ENCODE results near the gene CILP2.

Gene CILP2

DNA sequence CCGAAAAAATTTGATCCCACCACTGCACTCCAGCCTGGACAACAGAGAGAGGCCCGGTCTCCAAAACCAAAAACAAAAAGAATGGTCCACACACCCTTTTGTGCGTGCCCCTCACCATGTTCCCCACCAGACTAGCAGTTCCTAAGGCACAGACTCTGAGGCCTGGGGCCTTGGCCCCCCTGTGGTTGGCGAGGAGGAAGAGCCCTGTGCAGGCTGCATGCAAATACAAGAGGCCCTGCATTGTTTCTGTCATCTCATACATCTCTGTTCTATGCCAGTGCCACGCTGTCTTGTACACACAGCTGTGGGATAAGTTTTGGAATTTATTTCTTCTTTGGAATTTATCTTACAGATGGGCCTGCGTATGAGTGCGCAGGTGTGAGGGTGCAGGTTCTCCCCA lies 14.0 kb upstream of the CILP2 start:
- TF ChIP-seq PRDM10 (tag by site-specific recombination; IDR thresholded peaks at IDR 0.05) (no peak), ZSCAN16 (tag by site-specific recombination; IDR thresholded peaks at IDR 0.05) (no peak), ZNF580 (tag by site-specific recombination; IDR thresholded peaks at IDR 0.05) (no peak), HOXA7 (CRISPR knock-in tag; IDR thresholded peaks at IDR 0.05; ENCODE audit: borderline replicate concordance) (no peak), BCL11B (tag by site-specific recombination; IDR thresholded peaks at IDR 0.05; ENCODE audit: low read depth) (no peak), ZNF274 (IDR thresholded peaks at IDR 0.05; ENCODE audit: low read length) (no peak), ZNF274 (tag by site-specific recombination; IDR thresholded peaks at IDR 0.05; ENCODE audit: borderline replicate concordance) (no peak), ZNF112 (tag by site-specific recombination; IDR thresholded peaks at IDR 0.05) (no peak), ZNF555 (tag by site-specific recombination; conservative IDR thresholded peaks at IDR 0.05) (no peak), SP3 (tag by site-specific recombination; IDR thresholded peaks at IDR 0.05) (no peak), ZBTB1 (tag by site-specific recombination; IDR thresholded peaks at IDR 0.05) (no peak), SP2 (tag by site-specific recombination; IDR thresholded peaks at IDR 0.05) (no peak), ZBTB8A (tag by site-specific recombination; IDR thresholded peaks at IDR 0.05) (no peak)
- TF ChIP-seq, protein P1, sequence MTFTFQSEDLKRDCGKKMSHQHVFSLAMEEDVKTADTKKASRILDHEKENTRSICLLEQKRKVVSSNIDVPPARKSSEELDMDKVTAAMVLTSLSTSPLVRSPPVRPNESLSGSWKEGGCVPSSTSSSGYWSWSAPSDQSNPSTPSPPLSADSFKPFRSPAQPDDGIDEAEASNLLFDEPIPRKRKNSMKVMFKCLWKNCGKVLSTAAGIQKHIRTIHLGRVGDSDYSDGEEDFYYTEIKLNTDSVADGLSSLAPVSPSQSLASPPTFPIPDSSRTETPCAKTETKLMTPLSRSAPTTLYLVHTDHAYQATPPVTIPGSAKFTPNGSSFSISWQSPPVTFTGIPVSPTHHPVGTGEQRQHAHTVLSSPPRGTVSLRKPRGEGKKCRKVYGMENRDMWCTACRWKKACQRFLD (tag by site-specific recombination; IDR thresholded peaks at IDR 0.05), result no peak
- TF ChIP-seq, protein P2, sequence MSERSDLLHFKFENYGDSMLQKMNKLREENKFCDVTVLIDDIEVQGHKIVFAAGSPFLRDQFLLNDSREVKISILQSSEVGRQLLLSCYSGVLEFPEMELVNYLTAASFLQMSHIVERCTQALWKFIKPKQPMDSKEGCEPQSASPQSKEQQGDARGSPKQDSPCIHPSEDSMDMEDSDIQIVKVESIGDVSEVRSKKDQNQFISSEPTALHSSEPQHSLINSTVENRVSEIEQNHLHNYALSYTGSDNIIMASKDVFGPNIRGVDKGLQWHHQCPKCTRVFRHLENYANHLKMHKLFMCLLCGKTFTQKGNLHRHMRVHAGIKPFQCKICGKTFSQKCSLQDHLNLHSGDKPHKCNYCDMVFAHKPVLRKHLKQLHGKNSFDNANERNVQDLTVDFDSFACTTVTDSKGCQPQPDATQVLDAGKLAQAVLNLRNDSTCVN (tag by site-specific recombination; optimal IDR thresholded peaks at IDR 0.05), result no peak
- TF ChIP-seq, protein P3, sequence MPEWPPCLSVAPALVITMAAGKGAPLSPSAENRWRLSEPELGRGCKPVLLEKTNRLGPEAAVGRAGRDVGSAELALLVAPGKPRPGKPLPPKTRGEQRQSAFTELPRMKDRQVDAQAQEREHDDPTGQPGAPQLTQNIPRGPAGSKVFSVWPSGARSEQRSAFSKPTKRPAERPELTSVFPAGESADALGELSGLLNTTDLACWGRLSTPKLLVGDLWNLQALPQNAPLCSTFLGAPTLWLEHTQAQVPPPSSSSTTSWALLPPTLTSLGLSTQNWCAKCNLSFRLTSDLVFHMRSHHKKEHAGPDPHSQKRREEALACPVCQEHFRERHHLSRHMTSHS (tag by site-specific recombination; IDR thresholded peaks at IDR 0.05), result no peak
- Histone ChIP-seq H3K9me3 (ENCODE audit: control insufficient read depth, insufficient read depth, low read depth, low read length) (no peaks in the 10 kb centered on the region), H3K36me3 (ENCODE audit: control insufficient read depth in 2 of 2, insufficient read depth in 1 of 2, low read length in 2 of 2) (peaks cover 25 to 69% of the 10 kb centered on the region in 2 experiments), H3K27ac (ENCODE audit: extremely low read depth, low read depth, low read length) (no peak overlapping the region), H3K4me1 (ENCODE audit: control insufficient read depth, insufficient read depth, low read length) (no peaks in the 10 kb centered on the region), H3K4me3 (ENCODE audit: low read depth, low read length) (no peak overlapping the region)
- ChIA-PET CTCF (interaction anchor here (0.6 to 1.0 kb wide), 2 partner anchors 8 to 149 kb away, joined by 3 to 4 read pairs; no protein-coding TSS in a partner anchor), POLR2A (no interaction called here)

GRCh38 chr19:19525611-19526380 lies 12.3 kb upstream of the CILP2 start:
- Histone ChIP-seq H3K9me3 (ENCODE audit: control insufficient read depth, insufficient read depth, low read depth, low read length) (no peaks in the 10 kb centered on the region), H3K4me3 (ENCODE audit: low read depth, low read length) (no peak overlapping the region)
- POLR2A ChIA-PET, result interaction anchor here (1.1 kb wide), 1 partner anchor 9 kb away, joined by 4 read pairs; the partner anchor contains the start of gene NDUFA13
- no peak for TF ChIP-seq ZBTB44 (tag by site-specific recombination; IDR thresholded peaks at IDR 0.05)
- peak; percentile 66 for TF ChIP-seq ZFHX2 (tag by site-specific recombination; conservative IDR thresholded peaks at IDR 0.05)
- no peak for TF ChIP-seq ZNF558 (tag by site-specific recombination; IDR thresholded peaks at IDR 0.05)
- peak; percentile 67 for TF ChIP-seq EGR2 (tag by site-specific recombination; IDR thresholded peaks at IDR 0.05; ENCODE audit: low read depth)
- no peak for TF ChIP-seq WT1 (tag by site-specific recombination; IDR thresholded peaks at IDR 0.05)
- TF ChIP-seq SP7 (tag by site-specific recombination; IDR thresholded peaks at IDR 0.05), result no peak
- TF ChIP-seq GLIS1 (tag by site-specific recombination; IDR thresholded peaks at IDR 0.05), result peak; percentile 19; the same call in 1 of the 2 replicates
- TF ChIP-seq SETDB1 (IDR thresholded peaks at IDR 0.05; ENCODE audit: insufficient read length, low read length), result no peak
- no peak for TF ChIP-seq ZNF785 (tag by site-specific recombination; IDR thresholded peaks at IDR 0.05)
- TF ChIP-seq ZNF529 (tag by site-specific recombination; IDR thresholded peaks at IDR 0.05; ENCODE audit: insufficient replicate concordance), result no peak
- TF ChIP-seq HOXD13 (CRISPR knock-in tag; IDR thresholded peaks at IDR 0.05; ENCODE audit: borderline replicate concordance), result no peak

More at GRCh38 chr19:19525611-19526380, 12.3 kb upstream of the CILP2 start:
- no peak overlapping the region; the same call in 1 of the 2 replicates for H3K27ac ChIP-seq (ENCODE audit: extremely low read depth, low read depth, low read length)
- no peaks in the 10 kb centered on the region for H3K4me1 ChIP-seq (ENCODE audit: control insufficient read depth, insufficient read depth, low read length)
- CTCF ChIA-PET, result interaction anchor here (0.7 to 1.2 kb wide), 2 partner anchors 23 to 28 kb away, joined by 3 to 5 read pairs; no protein-coding TSS in a partner anchor
- H3K36me3 ChIP-seq (ENCODE audit: control insufficient read depth in 2 of 2, insufficient read depth in 1 of 2, low read length in 2 of 2), result peaks cover 15 to 66% of the 10 kb centered on the region in 2 experiments
